Measurements from ENCODE around the gene ACADVL. TPM values are rescaled to one million over a fixed set of nuclear protein-coding genes. Genes with fewer than 3 reads are reported as not detected.

The ACADVL gene
- polyA plus RNA-seq, 1 of the 3 experiments (the other 2 are of a cell fraction): 635 TPM

- Histone ChIP-seq H3K9me2 (no peaks in the 10 kb centered on the region), H3K4me2 (no peak overlapping the region), H3K4me1 (ENCODE audit: control insufficient read depth in 1 of 2, insufficient read depth in 2 of 2, low read depth in 1 of 2, low read length in 1 of 2) (peaks cover 0 to 5% of the 10 kb centered on the region in 2 experiments; a peak in 1 of 4 replicates), H4K20me1 (ENCODE audit: insufficient read depth) (no peaks in the 10 kb centered on the region), H3K9ac (no peak overlapping the region), H3K4me3 (ENCODE audit: low read depth in 2 of 2, low read length in 1 of 2) (no peak overlapping the region), H3K27me3 (ENCODE audit: insufficient read depth) (no peaks in the 10 kb centered on the region), H3K79me2 (ENCODE audit: insufficient read depth) (no peaks in the 10 kb centered on the region), H3K9me3 (no peaks in the 10 kb centered on the region), H2AFZ (ENCODE audit: low read depth) (no peak overlapping the region), H3F3A (replicated peaks; ENCODE audit: insufficient read depth) (no peaks in the 10 kb centered on the region), H3K36me3 (replicated peaks in 1 of 2; ENCODE audit: control insufficient read depth in 1 of 2, insufficient read depth in 2 of 2, low read length in 1 of 2) (peaks cover 0 to 7% of the 10 kb centered on the region in 2 experiments), H3K27ac (ENCODE audit: low read depth in 2 of 2, low read length in 1 of 2) (no peak overlapping the region)
- WGBS (ENCODE audit: low lambda C conversion rate): 76% methylated on average over 11 of the region's 14 CpGs
- TF ChIP-seq GABPA (IDR thresholded peaks at IDR 0.05; ENCODE audit: low read depth) (no peak), SMC3 (IDR thresholded peaks at IDR 0.05; ENCODE audit: low read depth, low read length) (no peak), TAF1 (IDR thresholded peaks at IDR 0.05; ENCODE audit: borderline replicate concordance, low read depth, low read length) (no peak), RAD21 (IDR thresholded peaks at IDR 0.05; ENCODE audit: low read length) (no peak), CHD2 (IDR thresholded peaks at IDR 0.05; ENCODE audit: low read length, partially characterized antibody) (no peak), RXRA (IDR thresholded peaks at IDR 0.05; ENCODE audit: borderline replicate concordance, low read depth) (no peak)
- ChIA-PET CTCF (interaction anchor here (12.9 kb wide), 1 partner anchor 135 kb away, joined by 217 read pairs; the partner anchor contains the start of gene SLC16A11), POLR2A (interaction anchor here (0.6 kb wide), 1 partner anchor 60 kb away, joined by 5 read pairs; no protein-coding TSS in a partner anchor)
- no peak for DNase-seq
These were observed 35.6 kb upstream of the ACADVL start for GRCh38 chr17:7184091-7184488.

- WGBS (ENCODE audit: low lambda C conversion rate): 94% methylated on average over 6 of the region's 6 CpGs
- Histone ChIP-seq H3K9me3 (no peaks in the 10 kb centered on the region), H2AFZ (ENCODE audit: low read depth) (no peak overlapping the region), H3K27ac (ENCODE audit: low read depth in 2 of 2, low read length in 1 of 2) (no peak overlapping the region), H3K4me3 (ENCODE audit: low read depth in 2 of 2, low read length in 1 of 2) (no peak overlapping the region), H3K4me1 (ENCODE audit: control insufficient read depth in 1 of 2, insufficient read depth in 2 of 2, low read depth in 1 of 2, low read length in 1 of 2) (peaks cover 0 to 5% of the 10 kb centered on the region in 2 experiments; a peak in 1 of 4 replicates), H3F3A (replicated peaks; ENCODE audit: insufficient read depth) (no peaks in the 10 kb centered on the region), H3K27me3 (ENCODE audit: insufficient read depth) (no peaks in the 10 kb centered on the region), H3K9me2 (no peaks in the 10 kb centered on the region), H3K9ac (no peak overlapping the region), H3K4me2 (no peak overlapping the region), H4K20me1 (ENCODE audit: insufficient read depth) (no peaks in the 10 kb centered on the region), H3K79me2 (ENCODE audit: insufficient read depth) (no peaks in the 10 kb centered on the region), H3K36me3 (replicated peaks in 1 of 2; ENCODE audit: control insufficient read depth in 1 of 2, insufficient read depth in 2 of 2, low read length in 1 of 2) (peaks cover 0 to 7% of the 10 kb centered on the region in 2 experiments)
- CTCF ChIA-PET: interaction anchor here (0.5 to 12.9 kb wide), 4 partner anchors 9 to 136 kb away, joined by 3 to 217 read pairs (median 4); partner anchors contain the start of gene SLC16A11
- TF ChIP-seq PBX3 (IDR thresholded peaks at IDR 0.05) (no peak), ZBTB33 (IDR thresholded peaks at IDR 0.05; ENCODE audit: borderline replicate concordance, low read depth) (no peak), POLR2AphosphoS5 (IDR thresholded peaks at IDR 0.05; ENCODE audit: low read depth, low read length) (no peak), MEF2A (IDR thresholded peaks at IDR 0.05; ENCODE audit: borderline replicate concordance, low read depth) (no peak), NRF1 (IDR thresholded peaks at IDR 0.05; ENCODE audit: low read depth, low read length) (no peak), GATA2 (CRISPR knock-in tag; IDR thresholded peaks at IDR 0.05) (no peak), RFX5 (IDR thresholded peaks at IDR 0.05; ENCODE audit: low read length) (no peak), RCOR1 (IDR thresholded peaks at IDR 0.05; ENCODE audit: low read length) (no peak), SIN3A (IDR thresholded peaks at IDR 0.05; ENCODE audit: borderline replicate concordance, low read depth, low read length) (no peak), TCF12 (IDR thresholded peaks at IDR 0.05) (no peak)
- POLR2A ChIA-PET: interaction anchor here (0.6 kb wide), 1 partner anchor 59 kb away, joined by 5 read pairs; no protein-coding TSS in a partner anchor
- DNase-seq: no peak
These were observed 35.1 kb upstream of the ACADVL start for GRCh38 chr17:7184647-7185046.
